NCI-H345 treated with DMSO at 0.1 percent for 48 hours (cell line): ENCODE results near the gene INPP1.
"Not testable (repeated sequence)": the region's sequence is repeated elsewhere in the genome, so short reads cannot be mapped to it uniquely, and the experiment has no call there.

ENCODE experiments used
- DNase-seq: peaks from one replicate; lab custom pipeline; 2025; ENCODE audit not compliant: unreplicated experiment; lab: John Stamatoyannopoulos, UW

Gene INPP1

DNA sequence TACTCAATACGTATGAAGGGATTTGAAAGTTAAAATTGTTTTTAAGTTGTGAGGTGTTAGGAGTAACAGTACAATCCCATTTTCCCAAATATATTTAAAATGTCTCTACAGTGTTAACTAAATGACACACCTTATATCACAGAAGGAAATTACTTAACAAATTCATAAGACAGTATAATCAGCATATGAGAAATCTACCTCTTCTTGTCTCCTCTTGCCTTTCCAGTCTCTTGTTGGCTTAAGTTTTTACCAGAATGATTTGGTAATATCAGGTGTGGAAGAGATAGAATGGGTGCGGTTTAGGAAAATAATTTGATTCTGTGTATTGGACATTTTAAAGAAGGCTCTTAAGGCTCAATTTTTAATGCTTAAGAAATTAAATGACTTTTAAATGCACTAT is 9.5 kb upstream of the INPP1 start:
- no peak for DNase-seq

DNA sequence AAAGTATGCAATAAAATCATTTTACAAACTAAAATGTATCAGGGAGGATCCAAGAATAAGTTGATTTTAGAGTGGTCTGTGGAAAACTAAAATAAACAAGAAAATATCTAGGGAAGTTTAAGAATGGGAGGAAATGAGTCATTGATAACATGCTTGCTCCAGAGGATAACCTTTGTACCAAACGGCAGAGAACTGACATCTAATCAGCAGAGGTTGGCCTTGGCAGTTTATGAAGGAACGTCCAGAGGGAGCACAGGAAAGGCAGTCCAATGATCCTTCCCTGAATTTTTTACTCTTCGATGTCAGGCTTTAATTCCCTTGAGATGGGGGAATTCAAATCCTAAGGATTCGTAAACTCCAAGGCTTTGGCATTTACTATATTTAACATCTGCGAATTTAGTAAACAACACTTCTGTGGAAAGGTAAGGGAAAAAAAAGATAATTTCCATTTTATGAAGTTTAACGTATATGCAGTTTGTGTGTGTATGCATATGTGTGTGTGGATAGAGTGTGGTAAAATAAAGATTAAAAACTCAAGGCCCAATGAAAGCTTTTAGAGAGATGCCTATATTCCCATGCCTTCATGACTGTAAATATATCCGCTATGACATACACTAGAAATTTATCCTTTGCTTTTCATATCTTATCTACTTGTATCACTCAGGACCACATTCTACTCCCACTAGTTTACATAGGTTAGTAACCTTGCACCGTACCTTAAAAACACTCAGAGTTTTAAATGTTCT is 8.7 kb upstream of the INPP1 start:
- no peak for DNase-seq

DNA sequence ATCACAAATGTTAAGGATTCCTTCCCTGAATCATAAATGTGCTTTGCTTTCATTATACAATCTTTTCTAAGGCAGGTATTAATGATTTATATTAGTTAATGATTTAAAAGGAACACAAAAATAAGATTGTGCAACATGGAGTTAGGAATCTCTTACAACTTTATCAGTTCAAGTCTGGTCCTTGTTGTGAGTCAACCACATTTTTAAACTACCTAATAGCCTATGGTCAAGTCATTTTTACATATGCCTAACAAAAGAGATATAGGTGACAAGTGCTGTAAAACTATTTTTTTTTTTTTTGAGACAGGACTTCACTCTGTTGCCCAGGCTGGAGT is 8.2 kb upstream of the INPP1 start:
- no peak for DNase-seq

DNA sequence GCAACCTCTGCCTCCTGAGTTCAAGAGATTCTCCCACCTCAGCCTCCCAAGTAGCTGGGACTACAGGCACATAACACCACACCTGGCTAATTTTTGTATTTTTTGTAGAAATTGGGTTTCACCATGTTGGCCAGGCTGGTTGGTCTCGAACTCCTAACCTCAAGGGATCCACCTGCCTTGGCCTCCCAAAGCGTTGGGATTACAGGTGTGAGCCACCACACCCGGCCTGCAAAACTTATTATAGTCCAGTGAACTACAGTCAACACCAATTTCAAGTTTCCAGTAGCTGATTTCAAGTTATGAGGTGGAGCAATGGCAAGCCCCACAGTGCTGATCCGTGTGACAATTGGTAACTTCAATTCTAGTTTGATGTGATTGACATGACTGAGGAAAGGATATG is 7.8 kb upstream of the INPP1 start:
- not testable (repeated sequence) for DNase-seq

DNA sequence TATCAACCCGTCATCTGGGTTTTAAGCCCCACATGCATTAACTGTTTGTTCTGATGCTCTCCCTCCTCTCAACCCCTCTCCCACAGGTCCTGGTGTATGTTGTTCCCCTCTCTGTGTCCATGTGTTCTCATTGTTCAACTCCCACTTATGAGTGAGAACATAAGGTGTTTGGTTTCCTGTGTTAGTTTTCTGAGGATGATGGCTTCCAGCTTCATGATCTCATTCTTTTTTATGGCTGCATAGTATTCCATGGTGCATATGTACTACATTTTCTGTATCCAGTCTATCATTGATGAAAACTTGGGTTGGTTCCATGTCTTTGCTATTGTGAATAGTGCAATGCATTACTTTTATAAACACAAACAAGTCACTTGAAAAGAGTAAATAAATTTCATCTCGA is 7.0 kb upstream of the INPP1 start:
- DNase-seq: no peak

DNA sequence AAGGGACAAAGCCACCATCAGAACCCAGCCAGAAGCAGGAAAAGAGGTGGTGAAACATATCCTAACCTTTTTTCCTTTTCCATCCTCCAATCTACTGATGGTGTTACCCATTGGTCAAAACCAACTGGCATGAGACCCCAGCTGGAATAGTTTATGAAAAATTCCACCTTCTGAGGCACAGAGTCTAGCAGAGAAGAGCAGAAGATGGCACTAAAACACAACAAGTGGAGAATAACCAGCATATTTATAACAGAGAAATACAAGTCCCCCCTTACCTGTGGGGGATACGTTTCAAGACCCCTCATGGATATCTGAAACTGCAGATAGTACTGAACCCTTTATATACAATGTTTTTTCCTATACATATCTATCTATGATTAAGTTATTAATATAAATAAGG is 4.9 kb upstream of the INPP1 start:
- DNase-seq: no peak

DNA sequence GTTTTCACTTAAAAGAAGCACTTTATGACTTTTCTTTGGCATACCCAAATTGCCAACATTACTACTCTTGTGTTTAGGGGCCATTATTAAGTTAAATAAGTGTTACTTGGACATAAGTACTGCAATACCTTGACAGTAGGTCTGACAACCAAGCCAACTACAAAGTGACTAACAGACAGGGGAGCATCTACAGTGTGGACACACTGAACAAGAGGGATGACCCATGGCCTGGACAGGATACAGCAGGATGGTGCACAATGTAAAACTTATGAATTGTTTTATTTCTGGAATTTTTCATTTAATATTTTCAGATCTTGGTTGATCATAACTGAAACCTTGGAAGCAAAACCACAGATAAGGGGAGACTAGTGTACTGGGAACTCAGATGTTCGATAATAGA is 4.0 kb upstream of the INPP1 start:
- DNase-seq: no peak

DNA sequence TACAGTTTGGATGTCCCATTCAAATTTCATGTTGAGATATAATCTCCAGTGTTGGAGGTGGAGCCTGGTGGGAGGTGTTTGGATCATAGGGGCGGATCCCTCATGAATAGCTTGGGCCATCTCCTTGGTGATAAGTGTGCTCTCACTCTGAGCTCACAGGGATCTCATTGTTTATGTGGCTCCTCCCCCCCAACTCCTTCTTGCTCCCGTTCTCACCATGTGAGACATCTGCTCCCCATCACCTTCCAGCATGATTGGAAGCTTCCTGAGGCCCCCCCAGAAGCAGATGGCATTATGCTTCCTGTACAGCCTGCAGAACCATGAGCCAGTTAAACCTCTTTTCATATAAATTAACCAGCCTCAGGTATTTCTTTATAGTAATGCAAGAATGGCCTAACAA is 3.0 kb upstream of the INPP1 start:
- DNase-seq: no peak

DNA sequence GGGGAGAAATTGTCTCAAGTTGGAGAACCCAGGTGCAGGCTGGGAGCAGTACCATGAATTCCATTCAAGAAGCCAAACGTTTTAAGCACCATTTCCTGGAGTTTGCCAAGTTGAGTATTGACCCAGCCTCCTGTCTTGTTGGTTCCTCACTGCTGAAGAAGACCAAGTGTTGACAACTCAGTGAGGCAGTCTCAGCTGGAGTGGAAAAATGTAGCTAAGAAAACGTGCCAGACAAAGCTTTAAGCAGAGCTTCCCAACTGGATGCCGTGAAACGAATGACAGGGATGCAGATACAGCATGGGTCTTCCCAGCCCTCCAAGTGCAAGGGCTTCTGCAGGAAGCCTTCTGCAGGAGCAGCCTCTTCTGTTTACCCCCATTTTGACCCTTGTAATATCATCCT is 778 bp upstream of the INPP1 start:
- DNase-seq: no peak

DNA sequence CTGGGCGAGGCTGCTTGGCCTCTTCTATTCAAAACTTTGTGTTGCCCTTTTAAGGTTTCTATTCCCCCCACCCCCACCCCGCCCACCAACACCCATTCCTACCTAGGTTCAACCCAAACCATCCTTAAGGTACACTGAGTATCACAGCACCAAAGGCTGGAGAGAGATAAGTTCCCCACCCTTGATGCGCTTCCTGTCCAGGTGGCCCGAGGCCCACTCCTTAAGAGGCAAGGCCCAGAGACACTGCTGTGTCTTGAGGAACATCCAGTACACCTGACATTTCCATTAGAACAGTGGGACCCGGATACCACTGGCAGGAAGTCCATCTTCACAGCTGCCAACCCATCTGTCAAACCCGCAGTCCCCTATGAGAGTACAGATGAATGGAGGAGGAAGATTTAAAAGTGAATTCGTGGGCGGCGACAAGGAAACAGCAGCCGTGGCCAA is 277 bp upstream of the INPP1 start:
- no peak for DNase-seq

DNA sequence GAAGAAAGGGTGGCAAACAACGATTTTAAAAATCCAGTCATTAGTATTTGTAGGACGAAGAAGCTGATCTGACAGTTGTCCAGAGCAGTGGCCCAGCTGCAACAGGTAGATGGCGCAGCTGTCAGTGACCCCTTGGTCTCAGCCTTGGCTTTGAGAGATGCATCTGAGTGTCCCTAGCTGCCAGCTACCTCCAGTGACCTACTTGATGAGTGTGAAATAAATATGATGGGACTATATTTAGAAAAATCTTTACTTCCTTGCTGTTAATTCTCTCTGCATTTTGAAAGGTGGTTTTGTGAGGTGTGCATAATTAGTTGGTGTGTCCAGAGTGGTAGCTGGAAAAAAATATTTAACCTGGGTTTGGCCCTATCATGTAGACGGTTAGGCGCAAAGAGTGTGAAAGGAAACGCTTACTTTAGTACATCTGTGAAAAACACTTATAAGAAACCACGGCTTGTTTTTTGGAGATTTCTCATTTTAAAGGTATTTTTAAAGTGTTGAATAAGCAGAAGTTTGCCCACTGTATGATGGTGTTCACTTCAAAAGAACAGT is 963 bp downstream of the INPP1 start:
- no peak for DNase-seq

DNA sequence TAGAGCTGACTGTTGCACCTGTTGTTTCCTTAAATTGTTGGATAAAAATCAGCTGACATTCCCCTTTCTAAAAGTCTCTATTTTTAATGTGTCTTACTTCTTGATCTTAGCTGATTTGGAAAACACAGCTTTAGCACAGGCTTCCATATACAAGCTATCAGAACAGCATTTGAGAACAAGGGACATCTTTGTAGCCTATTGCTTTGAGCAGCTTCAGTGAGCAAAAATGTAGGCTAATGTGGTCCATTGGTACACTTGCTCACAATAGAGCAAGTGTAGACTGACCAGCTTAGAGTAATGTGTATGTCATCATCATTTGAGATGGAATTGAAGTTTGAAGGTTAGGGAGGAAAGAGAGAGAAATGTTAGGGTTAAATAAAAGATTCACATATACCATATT is 7.0 kb downstream of the INPP1 start:
- DNase-seq: no peak

DNA sequence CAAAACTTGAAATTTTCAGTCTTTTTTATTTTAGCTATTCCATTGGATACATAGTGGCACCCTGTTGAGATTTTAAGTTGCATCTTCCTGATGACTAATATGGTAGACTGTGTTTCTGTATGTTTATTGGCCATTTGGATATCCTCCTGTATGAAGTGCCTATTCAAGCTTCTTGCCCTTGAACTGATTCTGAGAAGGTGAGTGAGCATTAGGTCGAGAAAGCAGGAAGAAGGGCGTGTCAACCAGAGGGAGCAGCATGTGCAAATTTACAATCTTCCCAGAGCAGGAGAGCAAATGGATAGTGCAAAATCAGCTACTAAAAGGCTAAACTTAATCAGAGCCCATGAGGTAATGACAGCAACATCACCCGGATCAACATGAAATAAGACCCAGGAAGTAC is 8.6 kb downstream of the INPP1 start:
- DNase-seq: no peak

DNA sequence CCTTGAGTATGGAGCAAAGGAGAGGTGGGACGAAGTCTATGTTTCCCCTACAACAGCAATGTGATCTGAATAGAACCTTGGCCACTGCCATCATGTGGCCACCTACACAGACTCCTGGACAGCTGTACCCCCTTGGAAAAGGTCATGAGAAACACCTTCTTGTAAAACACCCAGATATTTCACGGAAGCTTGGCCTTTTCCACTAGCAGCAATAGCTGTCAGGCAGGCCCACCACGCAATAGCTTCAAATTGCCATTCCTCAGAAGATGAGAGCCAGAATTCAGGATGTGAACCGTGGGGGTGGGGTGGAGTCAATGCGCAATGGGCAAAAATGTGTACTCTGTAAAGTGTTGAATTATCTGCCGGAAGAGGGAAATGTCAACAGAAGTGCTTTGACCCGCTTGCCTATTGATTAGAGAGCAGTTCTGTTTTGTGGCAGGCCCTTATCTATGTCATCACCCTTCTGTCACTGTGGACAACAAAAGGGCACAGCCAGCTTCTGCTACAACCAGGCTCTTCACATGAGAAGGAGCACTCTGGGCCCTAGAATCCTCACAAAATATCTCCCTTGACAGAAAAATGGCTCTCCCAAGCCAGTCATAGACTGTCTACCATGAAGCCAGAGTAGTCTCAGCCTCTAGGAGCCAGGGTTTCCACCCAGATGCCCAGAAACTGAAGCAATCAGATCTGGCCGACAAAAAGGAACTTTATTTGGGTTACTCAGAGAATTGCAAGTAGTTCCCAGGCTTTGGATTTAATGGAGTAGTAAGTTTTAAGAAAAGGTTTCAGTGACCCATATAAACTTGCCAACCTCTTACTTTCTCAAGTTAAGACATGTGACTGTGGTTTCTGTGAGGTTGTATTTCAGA is 9.5 kb downstream of the INPP1 start:
- DNase-seq: peak; percentile 25

DNA sequence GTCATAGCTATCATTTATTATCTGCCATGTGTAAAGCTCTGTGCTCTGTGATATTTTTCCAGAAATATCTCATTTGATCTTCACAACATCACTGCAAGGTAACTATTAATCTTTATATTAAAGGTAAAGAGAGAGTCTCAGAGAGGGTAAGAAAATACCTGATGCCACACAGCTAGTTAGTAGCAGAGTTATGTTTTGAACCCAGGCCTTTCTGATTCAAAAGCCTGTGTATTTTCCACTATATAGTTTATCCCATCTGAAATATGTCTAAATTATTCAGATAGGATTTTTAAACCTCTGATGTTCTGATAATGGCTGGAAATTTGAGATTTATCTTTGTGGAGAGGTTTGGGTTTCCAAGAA is 10.1 kb downstream of the INPP1 start:
- no peak for DNase-seq

DNA sequence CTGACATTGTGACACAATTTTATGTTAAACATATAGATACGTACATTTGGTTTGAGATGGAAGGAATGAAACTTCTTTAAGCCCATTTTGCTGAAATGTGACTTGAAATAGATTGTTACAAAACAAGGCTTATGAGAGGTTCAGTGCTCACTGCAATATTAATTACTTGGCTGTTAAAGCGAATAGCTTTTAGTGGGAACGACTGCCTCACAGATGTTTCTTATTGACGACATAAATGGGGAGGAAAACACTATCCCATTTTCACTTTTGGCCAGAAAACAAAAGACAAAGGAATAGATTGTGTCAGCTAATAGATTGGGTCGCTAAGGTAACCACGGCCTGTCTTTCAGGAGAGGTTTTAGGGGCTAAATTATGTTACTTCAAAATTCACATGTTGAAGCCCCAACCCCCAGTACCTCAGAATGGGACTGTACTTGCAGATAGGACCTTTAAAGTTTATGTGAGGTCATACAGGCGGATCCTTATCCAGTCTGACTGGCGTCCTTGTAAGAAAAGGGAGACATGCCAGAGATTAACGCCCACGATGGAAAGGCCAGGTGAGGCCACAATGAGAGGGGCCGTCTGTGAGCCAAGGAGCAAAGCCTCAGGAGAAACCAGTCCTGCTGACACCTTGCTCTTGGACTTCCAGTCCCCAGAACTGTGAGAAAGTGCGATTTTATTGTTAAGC is 10.8 kb downstream of the INPP1 start:
- no peak for DNase-seq

DNA sequence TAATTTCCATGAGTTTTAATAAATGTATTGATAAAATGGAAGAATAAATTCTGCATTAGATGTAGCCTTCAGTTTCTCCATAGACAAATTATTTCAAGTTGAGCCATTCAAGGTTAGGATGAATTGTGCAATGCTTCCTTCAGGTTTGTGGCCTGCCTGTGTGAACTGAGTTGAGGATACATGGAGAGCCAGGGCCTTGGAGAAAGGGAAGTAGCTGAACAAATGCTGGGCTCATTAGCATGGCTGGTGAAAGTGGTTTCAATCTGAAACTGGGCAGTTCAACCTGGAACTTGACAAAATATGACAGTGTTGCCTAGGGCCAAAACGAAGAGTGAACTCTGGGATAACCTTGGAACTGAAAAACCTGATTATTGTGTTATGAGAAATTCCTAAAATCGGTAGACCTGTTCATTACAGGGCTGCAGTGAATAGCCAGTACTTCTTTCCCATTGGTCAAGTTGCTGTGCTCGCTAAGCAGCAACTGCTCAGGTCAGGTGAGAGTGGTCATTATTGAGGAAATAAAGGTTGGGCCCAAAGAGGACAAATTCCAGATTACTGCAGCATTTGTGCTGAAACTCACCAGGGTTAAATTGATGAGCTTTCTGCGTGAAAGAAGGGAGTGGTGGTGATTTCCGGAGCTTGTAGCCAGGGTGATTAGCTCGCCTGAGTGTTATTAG is 12.7 kb downstream of the INPP1 start:
- no peak for DNase-seq

DNA sequence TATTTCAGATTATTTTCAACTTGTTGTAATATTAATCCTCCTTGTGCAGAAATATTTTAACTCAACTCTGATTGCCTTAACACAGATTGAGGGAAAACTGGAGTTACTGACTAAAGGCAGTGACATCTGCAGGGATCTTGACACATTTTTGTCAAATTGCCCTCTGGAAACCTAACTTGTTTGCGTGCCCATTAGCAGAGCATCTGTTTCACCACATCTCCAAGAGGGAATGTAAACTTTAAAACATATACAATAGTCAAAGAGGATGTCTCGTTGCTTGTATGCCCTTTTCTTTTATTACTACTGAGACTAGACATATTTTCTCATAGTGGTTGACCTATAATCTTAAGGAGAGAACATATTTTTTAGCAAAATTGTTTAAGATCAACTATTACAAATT is 14.2 kb downstream of the INPP1 start:
- DNase-seq: no peak

DNA sequence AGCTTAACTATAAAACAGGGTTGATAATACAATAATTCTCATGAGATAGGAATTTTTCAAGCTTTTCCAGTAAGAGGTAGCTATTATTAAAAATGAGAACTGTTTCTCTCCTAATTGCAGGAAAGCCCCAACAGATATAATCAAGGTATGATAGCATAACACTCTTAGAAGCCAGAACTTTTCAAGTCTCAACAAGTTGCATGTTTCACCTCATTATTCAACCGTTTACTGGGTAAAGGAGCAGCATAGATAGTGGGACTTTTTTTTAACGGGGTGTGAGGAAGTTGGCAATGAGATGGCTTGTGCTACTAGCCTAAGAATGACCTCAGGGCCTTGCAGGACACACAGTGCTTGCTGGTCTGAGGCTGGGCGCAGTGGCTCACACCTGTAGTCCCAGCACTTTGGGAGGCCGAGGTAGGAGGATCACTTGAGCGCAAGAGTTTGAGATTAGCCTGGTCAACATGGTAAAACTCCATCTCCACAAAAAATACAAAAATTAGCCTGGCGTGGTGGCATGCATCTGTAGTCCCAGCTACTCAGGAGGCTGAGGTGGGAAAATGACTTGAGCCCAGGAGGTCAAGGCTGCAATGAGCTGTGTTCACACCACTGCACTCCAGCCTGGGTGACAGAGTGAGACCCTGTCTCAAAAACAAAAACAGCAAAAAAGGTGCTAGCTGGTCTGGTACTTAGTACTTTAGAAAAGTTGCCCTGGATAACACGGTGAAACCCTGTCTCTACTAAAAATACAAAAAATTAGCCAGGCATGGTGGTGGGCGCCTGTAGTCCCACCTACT is 15.5 kb downstream of the INPP1 start:
- DNase-seq: not testable (repeated sequence)

DNA sequence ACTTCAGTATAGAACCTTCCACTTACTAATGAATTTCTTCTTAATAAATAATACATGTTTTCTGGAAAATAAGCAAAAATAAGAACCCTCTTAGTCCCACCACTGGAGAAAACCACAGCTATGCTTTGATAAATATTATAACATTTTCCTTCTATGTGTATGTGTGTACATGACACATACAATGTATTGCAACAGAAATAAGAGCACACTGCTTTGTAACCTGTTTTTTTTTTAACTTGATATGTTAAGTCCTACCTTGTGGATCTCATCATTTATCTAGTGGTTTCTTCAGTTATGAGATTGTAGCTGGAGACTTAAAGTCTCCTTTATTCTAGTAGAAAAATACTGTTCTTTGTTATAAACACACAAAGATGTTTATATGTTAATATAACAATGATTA is 17.2 kb downstream of the INPP1 start:
- DNase-seq: no peak
